Keratinocyte (primary cell): Measurements from ENCODE around the gene CCDC89. TPM values are rescaled to one million over a fixed set of nuclear protein-coding genes. Genes with fewer than 3 reads are reported as not detected.

Experiments used
- DNase-seq: peaks from one replicate; pipeline ENCODE4 v3.0.0-alpha.2; 2011; ENCODE audit warnings: low read depth, missing footprints, low spot score
- FAIRE-seq: peaks from 2 replicates; lab custom pipeline; 2011; peaks lifted over from hg19 to GRCh38; lab: Jason Lieb, UNC
- H2AFZ ChIP-seq: 2 replicates; pipeline ENCODE4 v1.6.0; 2012; ENCODE audit warnings: low read length, control low read depth, inconsistent platforms; ENCODE audit not compliant: control insufficient read depth
- H3K27ac ChIP-seq: 2 replicates; pipeline ENCODE4 v1.5.1; 2011; ENCODE audit warnings: low read length; ENCODE audit not compliant: control insufficient read depth, insufficient read depth
- H3K27me3 ChIP-seq: 3 replicates; pipeline ENCODE4 v1.6.0; 2011; ENCODE audit warnings: low read length; ENCODE audit not compliant: control insufficient read depth, insufficient read depth; ENCODE audit errors: extremely low read depth
- H3K36me3 ChIP-seq, 2 experiments: 2 replicates in 1 of 2; 3 replicates in 1 of 2; pipeline ENCODE4 v1.5.1; 2011; ENCODE audit warnings: low read length in 2 of 2, mild to moderate bottlenecking in 1 of 2; ENCODE audit not compliant: control insufficient read depth in 2 of 2, insufficient read depth in 2 of 2; ENCODE audit errors: extremely low read depth in 1 of 2
- H3K4me1 ChIP-seq: 3 replicates; pipeline ENCODE4 v1.5.1; 2011; ENCODE audit warnings: low read length; ENCODE audit not compliant: control insufficient read depth, insufficient read depth; ENCODE audit errors: extremely low read depth
- H3K4me2 ChIP-seq: 3 replicates; pipeline ENCODE4 v1.6.0; 2011; ENCODE audit warnings: low read depth, low read length; ENCODE audit not compliant: control insufficient read depth, insufficient read depth; ENCODE audit errors: extremely low read depth
- H3K4me3 ChIP-seq, 3 experiments: fragments of 200-600 bp in 1 of 3; sonication (generic) in 1 of 3; 2 replicates in 2 of 3; 3 replicates in 1 of 3; pipeline ENCODE4 v1.5.1; 2011 to 2016; ENCODE audit warnings: low read length in 3 of 3, mild to moderate bottlenecking in 3 of 3, control low read depth in 2 of 3, inconsistent platforms in 1 of 3, low read depth in 1 of 3, mixed read lengths in 1 of 3, mixed run types in 1 of 3, moderate library complexity in 1 of 3; ENCODE audit not compliant: control insufficient read depth in 2 of 3, insufficient read depth in 2 of 3; ENCODE audit errors: extremely low read depth in 1 of 3
- H3K79me2 ChIP-seq: 2 replicates; pipeline ENCODE4 v1.6.0; 2012; ENCODE audit warnings: low read length; ENCODE audit not compliant: control insufficient read depth, insufficient read depth
- H3K9ac ChIP-seq: 3 replicates; pipeline ENCODE4 v1.6.0; 2011; ENCODE audit warnings: low read length; ENCODE audit not compliant: control insufficient read depth, insufficient read depth; ENCODE audit errors: extremely low read depth
- H3K9me1 ChIP-seq: 3 replicates; pipeline ENCODE4 v1.6.0; 2011; ENCODE audit warnings: low read length; ENCODE audit not compliant: control insufficient read depth, insufficient read depth; ENCODE audit errors: extremely low read depth
- H3K9me3 ChIP-seq: 2 replicates; pipeline ENCODE4 v1.5.1; 2012; ENCODE audit warnings: low read depth, low read length; ENCODE audit not compliant: control insufficient read depth
- H4K20me1 ChIP-seq: 3 replicates; pipeline ENCODE4 v1.6.0; 2011; ENCODE audit warnings: low read length; ENCODE audit not compliant: control insufficient read depth, insufficient read depth; ENCODE audit errors: extremely low read depth
- CTCF ChIP-seq, 3 experiments: IDR thresholded peaks in 1 of 3; conservative IDR thresholded peaks in 1 of 3; optimal IDR thresholded peaks in 1 of 3; 2 replicates in 2 of 3; 3 replicates in 1 of 3; pipeline versions ENCODE3 to v1.5.1; 2011; ENCODE audit warnings: low read length in 3 of 3, mild to moderate bottlenecking in 3 of 3, moderate library complexity in 2 of 3, control low read depth in 1 of 3, inconsistent platforms in 1 of 3; ENCODE audit not compliant: insufficient read depth in 2 of 3; ENCODE audit errors: extremely low read depth in 1 of 3
- EZH2 ChIP-seq: IDR thresholded peaks from one replicate; pipeline ENCODE4 v1.6.1; 2012; ENCODE audit warnings: inconsistent platforms, mild to moderate bottlenecking, low read length, moderate library complexity
- dilution Hi-C: fragments of 300-500 bp; cut with MboI; formaldehyde crosslinking; loops from one replicate; pipeline ENCODE4 v1.7.0; 2020; ENCODE audit warnings: low sequenced_read_pairs; ENCODE audit not compliant: extremely low pct_ligation_motif_present
- polyA plus RNA-seq, 5 experiments: library from polyadenylated mRNA; depleted of rRNA in 3 of 5; stranded (reverse) in 3 of 5; stranded (forward) in 1 of 5; unstranded in 1 of 5; fragments of >200 nt; gene quantifications; 1 replicate in 1 of 5; 2 replicates in 3 of 5; 3 replicates in 1 of 5; pipeline versions ENCODE4 v1.2.1 to v1.2.3, GENCODE V29; 2011 to 2012; ENCODE audit warnings: missing spikeins in 2 of 5, low read depth in 1 of 5, low replicate concordance in 1 of 5

Gene CCDC89
- polyA plus RNA-seq, 1 donor (not counting 4 experiments of a cell fraction or from before 2014, with no cell fraction given): 0.31 TPM

GRCh38 chr11:85668157-85668556 lies 17.8 kb downstream of the CCDC89 start:
- FAIRE-seq (no peak), DNase-seq (no peak)
- dilution Hi-C loops: no loop called here
- no peak overlapping the region for H3K4me2 ChIP-seq
- H3K9me3 ChIP-seq: no peaks in the 10 kb centered on the region
- no peaks in the 10 kb centered on the region for H3K36me3 ChIP-seq
- H3K4me1 ChIP-seq: peaks cover 3% of the 10 kb centered on the region
- H3K9ac ChIP-seq: no peak overlapping the region
- no peak overlapping the region for H3K4me3 ChIP-seq
- no peak overlapping the region for H2AFZ ChIP-seq
- TF ChIP-seq CTCF (optimal IDR thresholded peaks at IDR 0.05 in 1 of 3, IDR thresholded peaks at IDR 0.05 in 1 of 3, conservative IDR thresholded peaks at IDR 0.05 in 1 of 3; ENCODE audit: extremely low read depth in 1 of 3, insufficient read depth in 2 of 3, low read length in 3 of 3): no peak
- TF ChIP-seq EZH2: no peak
- H3K27ac ChIP-seq: no peak overlapping the region
- no peaks in the 10 kb centered on the region for H3K27me3 ChIP-seq
- H3K9me1 ChIP-seq: no peaks in the 10 kb centered on the region
- peaks cover 7% of the 10 kb centered on the region for H4K20me1 ChIP-seq
- H3K79me2 ChIP-seq: peaks cover 17% of the 10 kb centered on the region

GRCh38 chr11:85666687-85667086 lies 19.3 kb downstream of the CCDC89 start:
- H3K4me2 ChIP-seq: no peak overlapping the region
- no peaks in the 10 kb centered on the region for H3K36me3 ChIP-seq
- no peaks in the 10 kb centered on the region for H3K9me1 ChIP-seq
- FAIRE-seq: no peak
- no peak for DNase-seq
- H3K79me2 ChIP-seq: peaks cover 32% of the 10 kb centered on the region
- no peak overlapping the region for H3K27ac ChIP-seq
- no peak overlapping the region for H3K9ac ChIP-seq
- H2AFZ ChIP-seq: no peak overlapping the region
- TF ChIP-seq EZH2 (no peak), CTCF (optimal IDR thresholded peaks at IDR 0.05 in 1 of 3, IDR thresholded peaks at IDR 0.05 in 1 of 3, conservative IDR thresholded peaks at IDR 0.05 in 1 of 3; ENCODE audit: extremely low read depth in 1 of 3, insufficient read depth in 2 of 3, low read length in 3 of 3) (no peak)
- no peaks in the 10 kb centered on the region for H3K9me3 ChIP-seq
- peaks cover 16% of the 10 kb centered on the region for H4K20me1 ChIP-seq
- no peak overlapping the region for H3K4me3 ChIP-seq
- peaks cover 7% of the 10 kb centered on the region for H3K4me1 ChIP-seq
- dilution Hi-C loops: no loop called here
- no peaks in the 10 kb centered on the region for H3K27me3 ChIP-seq
